Neural cell (in vitro differentiated cells): Measurements from ENCODE around the gene FCMR. TPM values are rescaled to one million over a fixed set of nuclear protein-coding genes. Genes with fewer than 3 reads are reported as not detected.

Experiments
- H2AFZ ChIP-seq: fragments of 200-600, 300-800 bp; sonication (generic), shearing (Covaris generic); 2 replicates; pipeline ENCODE4 v1.6.0; 2014; ENCODE audit warnings: low read depth, mild to moderate bottlenecking, antibody characterized with exemption, low read length, moderate library complexity
- H3F3A ChIP-seq: fragments of 200-600 bp; shearing (Covaris generic); 2 replicates; pipeline ENCODE4 v1.6.1; 2016; ENCODE audit warnings: mild to moderate bottlenecking, moderate library complexity, mixed read lengths, antibody characterized with exemption, low read length; ENCODE audit not compliant: insufficient read depth, poor library complexity, severe bottlenecking
- H3K27ac ChIP-seq: fragments of 200-600, 300-800 bp; sonication (generic), shearing (Covaris generic); 2 replicates; pipeline ENCODE4 v1.5.1; 2014; ENCODE audit warnings: mild to moderate bottlenecking, low read length, moderate library complexity
- H3K27me3 ChIP-seq: fragments of 300-800, 200-600 bp; sonication (generic), shearing (Covaris generic); 2 replicates; pipeline ENCODE4 v1.6.0; 2014; ENCODE audit warnings: mild to moderate bottlenecking, low read depth, low read length, moderate library complexity; ENCODE audit not compliant: insufficient read depth
- H3K36me3 ChIP-seq: fragments of 300-800, 200-600 bp; sonication (generic), shearing (Covaris generic); 2 replicates; pipeline ENCODE4 v1.5.1; 2014; ENCODE audit warnings: mild to moderate bottlenecking, antibody characterized with exemption, low read length, moderate library complexity; ENCODE audit not compliant: insufficient read depth
- H3K4me2 ChIP-seq: fragments of 300-800, 200-600 bp; sonication (generic), shearing (Covaris generic); 2 replicates; pipeline ENCODE4 v1.6.0; 2014; ENCODE audit warnings: mild to moderate bottlenecking, low read length
- H3K4me3 ChIP-seq: fragments of 300-800, 200-600 bp; sonication (generic), shearing (Covaris generic); 2 replicates; pipeline ENCODE4 v1.5.1; 2014; ENCODE audit warnings: mild to moderate bottlenecking, low read length, moderate library complexity
- H3K79me2 ChIP-seq: fragments of 200-600 bp; shearing (Covaris generic); replicated peaks from 2 replicates; pipeline ENCODE4 v1.6.0; 2014; ENCODE audit warnings: mild to moderate bottlenecking, low read length, moderate library complexity; ENCODE audit not compliant: insufficient read depth
- H3K9ac ChIP-seq: fragments of 300-800, 200-600 bp; sonication (generic), shearing (Covaris generic); 2 replicates; pipeline ENCODE4 v1.6.1; 2016; ENCODE audit warnings: mild to moderate bottlenecking, low read length, mixed read lengths
- H3K9me2 ChIP-seq: fragments of 200-600 bp; shearing (Covaris generic); 2 replicates; pipeline ENCODE4 v1.6.1; 2016; ENCODE audit warnings: mild to moderate bottlenecking, low read length, mixed read lengths; ENCODE audit not compliant: insufficient read depth
- H3K9me3 ChIP-seq: fragments of 200-600, 300-800 bp; sonication (generic), shearing (Covaris generic); 2 replicates; pipeline ENCODE4 v1.6.1; 2016; ENCODE audit warnings: mild to moderate bottlenecking, mixed run types, low read length, moderate library complexity, mixed read lengths
- H4K20me1 ChIP-seq: fragments of 200-600 bp; shearing (Covaris generic); 2 replicates; pipeline ENCODE4 v1.6.1; 2016; ENCODE audit warnings: mild to moderate bottlenecking, mixed run types; ENCODE audit not compliant: insufficient read depth
- CTCF ChIP-seq: fragments of 450-650 bp; IDR thresholded peaks from 2 replicates; pipeline ENCODE4 v1.5.1; 2014; ENCODE audit warnings: antibody characterized with exemption, mild to moderate bottlenecking, moderate library complexity; ENCODE audit not compliant: poor library complexity, severe bottlenecking
- EP300 ChIP-seq: fragments of 450-650 bp; conservative IDR thresholded peaks from 2 replicates; pipeline ENCODE4 v1.6.1; 2014; ENCODE audit warnings: antibody characterized with exemption, mild to moderate bottlenecking, moderate library complexity; ENCODE audit not compliant: poor library complexity, severe bottlenecking
- EZH2 ChIP-seq: fragments of 200-600, 300-800 bp; shearing (Covaris generic), sonication (generic); IDR thresholded peaks from 2 replicates; pipeline ENCODE4 v1.6.1; 2014; ENCODE audit warnings: antibody characterized with exemption, low read length, borderline replicate concordance, mild to moderate bottlenecking; ENCODE audit not compliant: insufficient read depth, poor library complexity, severe bottlenecking
- MXI1 ChIP-seq: fragments of 450-650 bp; conservative IDR thresholded peaks from 2 replicates; pipeline ENCODE4 v1.6.1; 2014; ENCODE audit warnings: antibody characterized with exemption, mild to moderate bottlenecking; ENCODE audit not compliant: poor library complexity, severe bottlenecking
- POLR2AphosphoS5 ChIP-seq: IDR thresholded peaks from 2 replicates; pipeline ENCODE4 v1.6.1; 2012
- RAD21 ChIP-seq: fragments of 450-650 bp; conservative IDR thresholded peaks from 2 replicates; pipeline ENCODE4 v1.6.1; 2014; ENCODE audit warnings: antibody characterized with exemption, mild to moderate bottlenecking, moderate library complexity
- SMC3 ChIP-seq: fragments of 450-650 bp; conservative IDR thresholded peaks from 2 replicates; pipeline ENCODE4 v1.6.1; 2014; ENCODE audit warnings: antibody characterized with exemption, mild to moderate bottlenecking, moderate library complexity; ENCODE audit not compliant: poor library complexity
- TAF1 ChIP-seq: IDR thresholded peaks from 2 replicates; pipeline ENCODE4 v1.6.1; 2012; ENCODE audit warnings: low read depth
- polyA plus RNA-seq: library from polyadenylated mRNA; depleted of rRNA; stranded (reverse); fragments of >200 nt; gene quantifications from 2 replicates; pipeline ENCODE4 v1.2.3, GENCODE V29; 2014
- TF ChIP-seq, protein P1 (sequence below): IDR thresholded peaks from 2 replicates; pipeline ENCODE4 v1.6.1; 2012; ENCODE audit warnings: borderline replicate concordance

FCMR gene
- polyA plus RNA-seq, 1 donor from 2014 or later: not detected

- H3K9ac ChIP-seq: no peak overlapping the region
- no peaks in the 10 kb centered on the region for H3K9me3 ChIP-seq
- TF ChIP-seq, protein P1, sequence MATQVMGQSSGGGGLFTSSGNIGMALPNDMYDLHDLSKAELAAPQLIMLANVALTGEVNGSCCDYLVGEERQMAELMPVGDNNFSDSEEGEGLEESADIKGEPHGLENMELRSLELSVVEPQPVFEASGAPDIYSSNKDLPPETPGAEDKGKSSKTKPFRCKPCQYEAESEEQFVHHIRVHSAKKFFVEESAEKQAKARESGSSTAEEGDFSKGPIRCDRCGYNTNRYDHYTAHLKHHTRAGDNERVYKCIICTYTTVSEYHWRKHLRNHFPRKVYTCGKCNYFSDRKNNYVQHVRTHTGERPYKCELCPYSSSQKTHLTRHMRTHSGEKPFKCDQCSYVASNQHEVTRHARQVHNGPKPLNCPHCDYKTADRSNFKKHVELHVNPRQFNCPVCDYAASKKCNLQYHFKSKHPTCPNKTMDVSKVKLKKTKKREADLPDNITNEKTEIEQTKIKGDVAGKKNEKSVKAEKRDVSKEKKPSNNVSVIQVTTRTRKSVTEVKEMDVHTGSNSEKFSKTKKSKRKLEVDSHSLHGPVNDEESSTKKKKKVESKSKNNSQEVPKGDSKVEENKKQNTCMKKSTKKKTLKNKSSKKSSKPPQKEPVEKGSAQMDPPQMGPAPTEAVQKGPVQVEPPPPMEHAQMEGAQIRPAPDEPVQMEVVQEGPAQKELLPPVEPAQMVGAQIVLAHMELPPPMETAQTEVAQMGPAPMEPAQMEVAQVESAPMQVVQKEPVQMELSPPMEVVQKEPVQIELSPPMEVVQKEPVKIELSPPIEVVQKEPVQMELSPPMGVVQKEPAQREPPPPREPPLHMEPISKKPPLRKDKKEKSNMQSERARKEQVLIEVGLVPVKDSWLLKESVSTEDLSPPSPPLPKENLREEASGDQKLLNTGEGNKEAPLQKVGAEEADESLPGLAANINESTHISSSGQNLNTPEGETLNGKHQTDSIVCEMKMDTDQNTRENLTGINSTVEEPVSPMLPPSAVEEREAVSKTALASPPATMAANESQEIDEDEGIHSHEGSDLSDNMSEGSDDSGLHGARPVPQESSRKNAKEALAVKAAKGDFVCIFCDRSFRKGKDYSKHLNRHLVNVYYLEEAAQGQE: no peak
- TF ChIP-seq POLR2AphosphoS5: no peak
- no peak for TF ChIP-seq SMC3
- no peak for TF ChIP-seq EP300
- no peak for TF ChIP-seq TAF1
- TF ChIP-seq RAD21: no peak
- TF ChIP-seq EZH2: no peak
- no peak for TF ChIP-seq MXI1
- TF ChIP-seq CTCF: no peak
- H3K79me2 ChIP-seq: no peaks in the 10 kb centered on the region
- no peaks in the 10 kb centered on the region for H3K36me3 ChIP-seq
- H3F3A ChIP-seq: no peaks in the 10 kb centered on the region
- H3K4me3 ChIP-seq: no peak overlapping the region
- H3K9me2 ChIP-seq: no peaks in the 10 kb centered on the region
- H2AFZ ChIP-seq: no peak overlapping the region
- no peak overlapping the region for H3K27ac ChIP-seq
- no peaks in the 10 kb centered on the region for H4K20me1 ChIP-seq
- no peak overlapping the region for H3K4me2 ChIP-seq
- H3K27me3 ChIP-seq: no peaks in the 10 kb centered on the region
These were observed 54.5 kb downstream of the FCMR start for GRCh38 chr1:206867239-206867638.

GRCh38 chr1:206866062-206866461, 55.7 kb downstream of the FCMR start:
- H3K4me2 ChIP-seq: no peak overlapping the region
- no peaks in the 10 kb centered on the region for H4K20me1 ChIP-seq
- H3F3A ChIP-seq: no peaks in the 10 kb centered on the region
- no peak overlapping the region for H3K4me3 ChIP-seq
- H2AFZ ChIP-seq: no peak overlapping the region
- no peak overlapping the region for H3K27ac ChIP-seq
- H3K9ac ChIP-seq: no peak overlapping the region
- TF ChIP-seq MXI1 (no peak), RAD21 (no peak)
- no peaks in the 10 kb centered on the region for H3K27me3 ChIP-seq
- H3K9me3 ChIP-seq: no peaks in the 10 kb centered on the region
- no peaks in the 10 kb centered on the region for H3K36me3 ChIP-seq
- no peaks in the 10 kb centered on the region for H3K79me2 ChIP-seq
- no peaks in the 10 kb centered on the region for H3K9me2 ChIP-seq
